SH-SY5Y (cell line): ENCODE measurements around the gene SYTL4.

ENCODE experiments used
- GATA2 ChIP-seq: IDR thresholded peaks from 2 replicates; pipeline ENCODE4 v1.6.1; 2011; ENCODE audit warnings: mild to moderate bottlenecking, low read depth, low read length
- GATA3 ChIP-seq: IDR thresholded peaks from 2 replicates; pipeline ENCODE4 v1.6.1; 2011; ENCODE audit warnings: low read depth, mild to moderate bottlenecking, low read length, moderate library complexity

DNA sequence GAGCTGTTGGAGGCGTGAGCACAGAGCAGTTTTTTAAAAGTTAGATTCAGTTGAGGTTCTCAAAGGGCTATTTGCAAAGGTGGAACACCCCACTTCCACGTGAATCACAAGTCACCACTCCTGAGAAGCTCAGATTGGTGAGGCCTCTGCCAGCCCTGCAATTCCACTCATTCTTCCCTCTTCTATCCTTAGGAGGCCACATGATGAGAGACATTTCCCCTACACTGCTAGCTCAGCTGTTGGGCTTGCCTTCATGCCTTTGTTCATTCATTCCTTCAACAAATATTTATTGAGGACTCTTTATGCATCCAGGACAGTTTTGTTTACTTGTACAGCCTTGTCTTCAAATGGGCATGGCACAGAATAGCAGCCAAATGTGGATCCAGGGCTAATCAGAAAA is 84.2 kb downstream of the SYTL4 start:
- TF ChIP-seq GATA2 (no peak), GATA3 (no peak)
